HepG2 (cell line): ENCODE results near the gene DNAH8.

Experiments used
- MAFK ChIP-seq, 2 experiments: IDR thresholded peaks in 1 of 2; conservative IDR thresholded peaks in 1 of 2; 2 replicates each; pipeline ENCODE4 v1.6.1; 2011; ENCODE audit warnings: improper control_type of control experiment in 2 of 2, low read length in 2 of 2
- MEF2D ChIP-seq: sonication (generic); formaldehyde crosslinking; IDR thresholded peaks from 2 replicates; pipeline ENCODE4 v1.5.1; 2020; ENCODE audit warnings: mild to moderate bottlenecking, missing genetic modification reagents
- NR3C1 ChIP-seq: sonication (generic); formaldehyde crosslinking; IDR thresholded peaks from 2 replicates; pipeline ENCODE4 v1.4.0; 2020; ENCODE audit warnings: missing genetic modification reagents
- POLR2AphosphoS5 ChIP-seq: IDR thresholded peaks from 2 replicates; pipeline ENCODE4 v1.6.1; 2012; ENCODE audit warnings: low read depth, low read length
- RBM22 ChIP-seq: fragments of 200-400 bp; formaldehyde crosslinking; optimal IDR thresholded peaks from 2 replicates; pipeline ENCODE3; 2017; ENCODE audit warnings: mild to moderate bottlenecking, low read length, moderate library complexity
- SRF ChIP-seq: IDR thresholded peaks from 2 replicates; pipeline ENCODE4 v1.6.1; 2011; ENCODE audit warnings: mild to moderate bottlenecking, low read depth, low read length, moderate library complexity
- TAF15 ChIP-seq: fragments of 200-400 bp; formaldehyde crosslinking; IDR thresholded peaks from one replicate; pipeline ENCODE4 v1.6.1; 2018; ENCODE audit warnings: mild to moderate bottlenecking, low read depth, low read length; ENCODE audit not compliant: poor library complexity, severe bottlenecking
- ZNF615 ChIP-seq: sonication (generic); formaldehyde crosslinking; IDR thresholded peaks from 2 replicates; pipeline ENCODE4 v1.5.0; 2020; ENCODE audit warnings: mild to moderate bottlenecking, missing genetic modification reagents, borderline replicate concordance
- TF ChIP-seq, protein P1 (sequence below): sonication (generic); formaldehyde crosslinking; IDR thresholded peaks from 2 replicates; pipeline ENCODE4 v1.5.0; 2020; ENCODE audit warnings: mild to moderate bottlenecking, missing genetic modification reagents, moderate library complexity
- TF ChIP-seq, protein P2 (sequence below), 2 experiments: sonication (generic) in 1 of 2; formaldehyde crosslinking in 1 of 2; IDR thresholded peaks; 2 replicates each; pipeline versions ENCODE4 v1.4.0 to v1.6.1; 2018 to 2020; ENCODE audit warnings: missing genetic modification reagents in 2 of 2, borderline replicate concordance in 1 of 2, low read depth in 1 of 2, mild to moderate bottlenecking in 1 of 2, missing biosample characterization in 1 of 2
- TF ChIP-seq, protein P3 (sequence below): IDR thresholded peaks from 2 replicates; pipeline ENCODE4 v1.6.1; 2016
- TF ChIP-seq, protein P4 (sequence below): fragments of 450-650 bp; IDR thresholded peaks from 2 replicates; pipeline ENCODE4 v1.6.1; 2016

DNA sequence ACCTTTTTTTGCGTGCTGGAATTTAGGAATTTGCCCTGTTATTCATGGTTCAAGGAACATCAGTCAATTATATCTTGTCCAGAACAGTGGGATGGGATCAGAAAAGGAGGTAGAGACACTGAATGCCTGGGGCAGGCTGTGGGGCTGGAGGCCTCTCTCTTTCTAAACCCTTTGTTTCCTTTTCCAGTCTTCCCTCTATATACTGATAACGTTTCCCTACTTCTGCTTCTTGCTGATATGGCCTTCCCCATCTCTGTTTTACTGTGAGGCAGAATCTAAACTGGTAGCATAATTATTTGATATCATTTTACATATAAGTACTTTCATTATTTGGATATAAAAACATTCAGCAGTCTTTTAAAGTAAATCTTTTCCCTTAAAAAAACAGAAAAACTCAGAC, 67.5 kb downstream of the DNAH8 start:
- TF ChIP-seq, protein P1, sequence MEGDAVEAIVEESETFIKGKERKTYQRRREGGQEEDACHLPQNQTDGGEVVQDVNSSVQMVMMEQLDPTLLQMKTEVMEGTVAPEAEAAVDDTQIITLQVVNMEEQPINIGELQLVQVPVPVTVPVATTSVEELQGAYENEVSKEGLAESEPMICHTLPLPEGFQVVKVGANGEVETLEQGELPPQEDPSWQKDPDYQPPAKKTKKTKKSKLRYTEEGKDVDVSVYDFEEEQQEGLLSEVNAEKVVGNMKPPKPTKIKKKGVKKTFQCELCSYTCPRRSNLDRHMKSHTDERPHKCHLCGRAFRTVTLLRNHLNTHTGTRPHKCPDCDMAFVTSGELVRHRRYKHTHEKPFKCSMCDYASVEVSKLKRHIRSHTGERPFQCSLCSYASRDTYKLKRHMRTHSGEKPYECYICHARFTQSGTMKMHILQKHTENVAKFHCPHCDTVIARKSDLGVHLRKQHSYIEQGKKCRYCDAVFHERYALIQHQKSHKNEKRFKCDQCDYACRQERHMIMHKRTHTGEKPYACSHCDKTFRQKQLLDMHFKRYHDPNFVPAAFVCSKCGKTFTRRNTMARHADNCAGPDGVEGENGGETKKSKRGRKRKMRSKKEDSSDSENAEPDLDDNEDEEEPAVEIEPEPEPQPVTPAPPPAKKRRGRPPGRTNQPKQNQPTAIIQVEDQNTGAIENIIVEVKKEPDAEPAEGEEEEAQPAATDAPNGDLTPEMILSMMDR (CRISPR knock-in tag) = no peak
- TF ChIP-seq TAF15 (no peak), POLR2AphosphoS5 (no peak), RBM22 (no peak), MEF2D (CRISPR knock-in tag) (no peak), NR3C1 (CRISPR knock-in tag) (no peak), MAFK (conservative IDR thresholded peaks at IDR 0.05 in 1 of 2, IDR thresholded peaks at IDR 0.05 in 1 of 2; ENCODE audit: low read length in 2 of 2) (no peak), SRF (no peak), ZNF615 (CRISPR knock-in tag) (no peak)
- TF ChIP-seq, protein P2, sequence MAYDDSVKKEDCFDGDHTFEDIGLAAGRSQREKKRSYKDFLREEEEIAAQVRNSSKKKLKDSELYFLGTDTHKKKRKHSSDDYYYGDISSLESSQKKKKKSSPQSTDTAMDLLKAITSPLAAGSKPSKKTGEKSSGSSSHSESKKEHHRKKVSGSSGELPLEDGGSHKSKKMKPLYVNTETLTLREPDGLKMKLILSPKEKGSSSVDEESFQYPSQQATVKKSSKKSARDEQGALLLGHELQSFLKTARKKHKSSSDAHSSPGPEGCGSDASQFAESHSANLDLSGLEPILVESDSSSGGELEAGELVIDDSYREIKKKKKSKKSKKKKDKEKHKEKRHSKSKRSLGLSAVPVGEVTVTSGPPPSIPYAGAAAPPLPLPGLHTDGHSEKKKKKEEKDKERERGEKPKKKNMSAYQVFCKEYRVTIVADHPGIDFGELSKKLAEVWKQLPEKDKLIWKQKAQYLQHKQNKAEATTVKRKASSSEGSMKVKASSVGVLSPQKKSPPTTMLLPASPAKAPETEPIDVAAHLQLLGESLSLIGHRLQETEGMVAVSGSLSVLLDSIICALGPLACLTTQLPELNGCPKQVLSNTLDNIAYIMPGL (CRISPR knock-in tag; IDR thresholded peaks at IDR 0.05; ENCODE audit: borderline replicate concordance in 1 of 2, low read depth in 1 of 2) = no peak
- TF ChIP-seq, protein P3, sequence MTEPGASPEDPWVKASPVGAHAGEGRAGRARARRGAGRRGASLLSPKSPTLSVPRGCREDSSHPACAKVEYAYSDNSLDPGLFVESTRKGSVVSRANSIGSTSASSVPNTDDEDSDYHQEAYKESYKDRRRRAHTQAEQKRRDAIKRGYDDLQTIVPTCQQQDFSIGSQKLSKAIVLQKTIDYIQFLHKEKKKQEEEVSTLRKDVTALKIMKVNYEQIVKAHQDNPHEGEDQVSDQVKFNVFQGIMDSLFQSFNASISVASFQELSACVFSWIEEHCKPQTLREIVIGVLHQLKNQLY (CRISPR knock-in tag) = no peak
- TF ChIP-seq, protein P4, sequence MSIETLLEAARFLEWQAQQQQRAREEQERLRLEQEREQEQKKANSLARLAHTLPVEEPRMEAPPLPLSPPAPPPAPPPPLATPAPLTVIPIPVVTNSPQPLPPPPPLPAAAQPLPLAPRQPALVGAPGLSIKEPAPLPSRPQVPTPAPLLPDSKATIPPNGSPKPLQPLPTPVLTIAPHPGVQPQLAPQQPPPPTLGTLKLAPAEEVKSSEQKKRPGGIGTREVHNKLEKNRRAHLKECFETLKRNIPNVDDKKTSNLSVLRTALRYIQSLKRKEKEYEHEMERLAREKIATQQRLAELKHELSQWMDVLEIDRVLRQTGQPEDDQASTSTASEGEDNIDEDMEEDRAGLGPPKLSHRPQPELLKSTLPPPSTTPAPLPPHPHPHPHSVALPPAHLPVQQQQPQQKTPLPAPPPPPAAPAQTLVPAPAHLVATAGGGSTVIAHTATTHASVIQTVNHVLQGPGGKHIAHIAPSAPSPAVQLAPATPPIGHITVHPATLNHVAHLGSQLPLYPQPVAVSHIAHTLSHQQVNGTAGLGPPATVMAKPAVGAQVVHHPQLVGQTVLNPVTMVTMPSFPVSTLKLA = no peak
